ENCODE measurements around the gene ETS1.

The ETS1 gene

GRCh38 chr11:128476049-128476448 lies 111.3 kb downstream of the ETS1 start:
- TF ChIP-seq TAF1 (IDR thresholded peaks at IDR 0.05; ENCODE audit: borderline replicate concordance, insufficient read depth, low read length), result no peak
- TF ChIP-seq SIN3A (IDR thresholded peaks at IDR 0.05; ENCODE audit: borderline replicate concordance, insufficient read depth, low read length), result no peak
- no peak for TF ChIP-seq REST (IDR thresholded peaks at IDR 0.05; ENCODE audit: insufficient read depth in 1 of 2, low read depth in 2 of 2, low read length in 2 of 2)
- TF ChIP-seq FOXP2 (optimal IDR thresholded peaks at IDR 0.05; ENCODE audit: borderline replicate concordance, extremely low read depth, extremely low read length, insufficient read depth), result no peak
- TF ChIP-seq POLR2AphosphoS5 (IDR thresholded peaks at IDR 0.05; ENCODE audit: low read depth, low read length), result no peak; the same call in 1 of the 2 replicates

GRCh38 chr11:128474036-128474874 lies 113.1 kb downstream of the ETS1 start:
- no peak for TF ChIP-seq TAF1 (IDR thresholded peaks at IDR 0.05; ENCODE audit: borderline replicate concordance, insufficient read depth, low read length)
- peak; percentile 69; the same call in 1 of the 2 replicates for TF ChIP-seq SIN3A (IDR thresholded peaks at IDR 0.05; ENCODE audit: borderline replicate concordance, insufficient read depth, low read length)
- TF ChIP-seq FOXP2 (optimal IDR thresholded peaks at IDR 0.05; ENCODE audit: borderline replicate concordance, extremely low read depth, extremely low read length, insufficient read depth), result no peak
- TF ChIP-seq REST (IDR thresholded peaks at IDR 0.05; ENCODE audit: insufficient read depth in 1 of 2, low read depth in 2 of 2, low read length in 2 of 2), result no peak
- TF ChIP-seq POLR2AphosphoS5 (IDR thresholded peaks at IDR 0.05; ENCODE audit: low read depth, low read length), result peak; percentile 41

GRCh38 chr11:128473636-128474035 lies 113.7 kb downstream of the ETS1 start:
- TF ChIP-seq POLR2AphosphoS5 (IDR thresholded peaks at IDR 0.05; ENCODE audit: low read depth, low read length), result peak; percentile 22; the same call in 1 of the 2 replicates
- TF ChIP-seq FOXP2 (optimal IDR thresholded peaks at IDR 0.05; ENCODE audit: borderline replicate concordance, extremely low read depth, extremely low read length, insufficient read depth), result no peak

- no peak for TF ChIP-seq FOXP2 (optimal IDR thresholded peaks at IDR 0.05; ENCODE audit: borderline replicate concordance, extremely low read depth, extremely low read length, insufficient read depth)
- peak; percentile 63 for TF ChIP-seq POLR2AphosphoS5 (IDR thresholded peaks at IDR 0.05; ENCODE audit: low read depth, low read length)
- no peak for TF ChIP-seq REST (IDR thresholded peaks at IDR 0.05; ENCODE audit: insufficient read depth in 1 of 2, low read depth in 2 of 2, low read length in 2 of 2)
- peak; percentile 77; the same call in 1 of the 2 replicates for TF ChIP-seq SIN3A (IDR thresholded peaks at IDR 0.05; ENCODE audit: borderline replicate concordance, insufficient read depth, low read length)
- no peak for TF ChIP-seq TAF1 (IDR thresholded peaks at IDR 0.05; ENCODE audit: borderline replicate concordance, insufficient read depth, low read length)
These were observed 114.9 kb downstream of the ETS1 start for GRCh38 chr11:128472128-128473089.

- TF ChIP-seq POLR2AphosphoS5 (IDR thresholded peaks at IDR 0.05; ENCODE audit: low read depth, low read length), result peak; percentile 61; the same call in 1 of the 2 replicates
- no peak for TF ChIP-seq TAF1 (IDR thresholded peaks at IDR 0.05; ENCODE audit: borderline replicate concordance, insufficient read depth, low read length)
- no peak for TF ChIP-seq SIN3A (IDR thresholded peaks at IDR 0.05; ENCODE audit: borderline replicate concordance, insufficient read depth, low read length)
These were observed 116.2 kb downstream of the ETS1 start for GRCh38 chr11:128471138-128471661.
